ENCODE data around the gene TMEM170B.

DNA sequence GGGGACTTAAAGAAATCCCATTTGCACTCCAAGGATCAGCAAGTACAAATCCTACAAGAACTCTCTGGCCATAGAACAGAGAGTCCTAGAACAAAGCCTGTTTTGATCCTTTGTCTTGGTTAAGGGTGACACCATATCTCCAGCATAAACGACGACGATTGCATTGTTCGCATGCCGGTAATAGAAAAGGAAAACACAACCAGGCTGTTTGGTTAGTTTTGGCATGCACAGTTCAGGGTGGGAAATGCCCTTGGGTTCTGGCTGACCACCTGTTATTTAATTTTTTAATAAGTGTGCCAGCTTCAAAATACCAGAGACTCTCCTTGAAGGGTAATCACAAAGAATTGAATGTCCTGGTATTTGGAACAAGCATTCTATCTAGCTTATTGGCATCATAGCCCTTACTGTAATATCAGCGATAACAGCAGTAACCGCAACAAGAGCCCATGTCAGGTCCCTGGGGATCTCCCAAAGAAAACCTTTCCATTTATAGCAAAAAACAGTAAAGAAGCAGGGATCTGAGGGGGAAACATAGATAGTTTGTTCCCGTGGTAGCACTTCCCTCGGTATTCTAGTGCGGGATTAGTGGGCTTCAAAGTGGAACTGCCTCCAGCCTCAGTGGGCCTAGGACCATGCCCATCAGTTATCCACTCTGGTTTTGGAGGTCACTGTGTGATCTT is 77.1 kb downstream of the TMEM170B start:
- TF ChIP-seq POLR2AphosphoS5 (IDR thresholded peaks at IDR 0.05; ENCODE audit: insufficient read depth in 1 of 2, low read depth in 1 of 2) (no peak), POLR2A (IDR thresholded peaks at IDR 0.05) (no peak)
- TF ChIP-seq, protein P1, sequence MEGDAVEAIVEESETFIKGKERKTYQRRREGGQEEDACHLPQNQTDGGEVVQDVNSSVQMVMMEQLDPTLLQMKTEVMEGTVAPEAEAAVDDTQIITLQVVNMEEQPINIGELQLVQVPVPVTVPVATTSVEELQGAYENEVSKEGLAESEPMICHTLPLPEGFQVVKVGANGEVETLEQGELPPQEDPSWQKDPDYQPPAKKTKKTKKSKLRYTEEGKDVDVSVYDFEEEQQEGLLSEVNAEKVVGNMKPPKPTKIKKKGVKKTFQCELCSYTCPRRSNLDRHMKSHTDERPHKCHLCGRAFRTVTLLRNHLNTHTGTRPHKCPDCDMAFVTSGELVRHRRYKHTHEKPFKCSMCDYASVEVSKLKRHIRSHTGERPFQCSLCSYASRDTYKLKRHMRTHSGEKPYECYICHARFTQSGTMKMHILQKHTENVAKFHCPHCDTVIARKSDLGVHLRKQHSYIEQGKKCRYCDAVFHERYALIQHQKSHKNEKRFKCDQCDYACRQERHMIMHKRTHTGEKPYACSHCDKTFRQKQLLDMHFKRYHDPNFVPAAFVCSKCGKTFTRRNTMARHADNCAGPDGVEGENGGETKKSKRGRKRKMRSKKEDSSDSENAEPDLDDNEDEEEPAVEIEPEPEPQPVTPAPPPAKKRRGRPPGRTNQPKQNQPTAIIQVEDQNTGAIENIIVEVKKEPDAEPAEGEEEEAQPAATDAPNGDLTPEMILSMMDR (IDR thresholded peaks at IDR 0.05): no peak

Data from vagina (tissue), 2 donors.